Testis (tissue), 3 donors: ENCODE results near the gene DNAJC6. TPM values are rescaled to one million over a fixed set of nuclear protein-coding genes. Genes with fewer than 3 reads are reported as not detected.
A peak's percentile ranks its signal among the peaks of the same experiment; 100 is the strongest.

Source experiments
- DNase-seq: peaks from one replicate; pipeline ENCODE4 v3.0.0-alpha.2; 2019
- H3K27ac ChIP-seq, 2 donors: fragments of 200-600 bp; sonication (generic); one replicate each; pipeline ENCODE4 v1.5.1; 2019
- H3K27me3 ChIP-seq: fragments of 200-600 bp; sonication (generic); one replicate; pipeline ENCODE4 v1.5.1; 2019
- H3K36me3 ChIP-seq: fragments of 200-600 bp; sonication (generic); one replicate; pipeline ENCODE4 v1.5.1; 2017; ENCODE audit warnings: low read depth; ENCODE audit errors: missing control alignments
- H3K4me1 ChIP-seq: fragments of 200-600 bp; sonication (generic); one replicate; pipeline ENCODE4 v1.5.1; 2019
- H3K4me3 ChIP-seq, 2 donors: fragments of 200-600 bp; sonication (generic); one replicate each; pipeline ENCODE4 v1.5.1; 2017 to 2019
- H3K9me3 ChIP-seq: fragments of 200-600 bp; sonication (generic); one replicate; pipeline ENCODE4 v1.5.1; 2017
- POLR2A ChIP-seq: fragments of 450-650 bp; IDR thresholded peaks from one replicate; pipeline ENCODE4 v1.6.1; 2017; ENCODE audit warnings: antibody characterized with exemption, mild to moderate bottlenecking, moderate library complexity
- WGBS, 2 donors: methylation state at CpG; one replicate each; pipeline ENCODE4 v1.1.5; 2018; 5-methylcytosine and 5-hydroxymethylcytosine counted together
- intact Hi-C: fragments of 100-400 bp; cut with DNase I; formaldehyde crosslinking; loops from one replicate; pipeline ENCODE4 v1.15.1; 2023; ENCODE audit warnings: low total_unique reads
- polyA plus RNA-seq: library from polyadenylated mRNA; stranded (reverse); fragments of 350-450 nt; fragmentation: Illumina TruSeq; extraction: RNeasy Lipid Tissue Mini Kit (QIAGEN cat#74804); gene quantifications from one replicate; pipeline ENCODE4 v1.2.3, GENCODE V29; 2014; ENCODE audit warnings: low read depth, low replicate concordance; ENCODE audit not compliant: insufficient read depth
- total RNA-seq, 2 donors: library from RNA; depleted of rRNA; stranded (reverse); fragments of >200 nt; gene quantifications; one replicate each; pipeline ENCODE4 v1.2.3, GENCODE V29; 2016
- TF ChIP-seq, protein P1 (sequence below), 3 experiments: fragments of 450-650 bp in 2 of 3; fragments of 200-600 bp in 1 of 3; sonication (generic) in 1 of 3; IDR thresholded peaks; one replicate each; pipeline ENCODE4 v1.5.1; 2016 to 2019; ENCODE audit warnings: antibody characterized with exemption in 3 of 3, mild to moderate bottlenecking in 2 of 3, moderate library complexity in 1 of 3

Gene DNAJC6
- total and polyA plus RNA-seq, 3 donors from 2014 or later = 5.1 to 7.3 (median 5.2) TPM

DNA sequence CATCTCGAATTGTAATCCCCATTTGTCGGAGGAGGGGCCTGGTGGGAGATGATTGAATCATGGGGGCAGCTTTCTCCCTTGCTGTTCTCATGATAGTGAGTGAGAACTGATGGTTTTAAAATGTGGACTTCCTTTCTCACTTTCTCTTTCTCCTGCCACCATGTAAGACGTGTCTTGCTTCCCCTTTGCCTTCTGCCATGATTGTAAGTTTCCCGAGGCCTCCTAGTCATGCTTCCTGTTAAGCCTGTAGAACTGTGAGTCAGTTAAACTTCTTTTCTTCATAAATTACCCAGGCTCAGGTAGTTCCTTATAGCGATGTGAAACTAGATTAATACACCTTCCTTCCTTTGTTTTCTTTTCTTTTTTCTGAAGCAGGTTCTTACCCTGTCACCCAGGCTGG, 13.9 kb downstream of the DNAJC6 start:
- WGBS, 2 donors = 81 to 85% methylated on average over 5 of the region's 5 CpGs
- TF ChIP-seq, protein P1, sequence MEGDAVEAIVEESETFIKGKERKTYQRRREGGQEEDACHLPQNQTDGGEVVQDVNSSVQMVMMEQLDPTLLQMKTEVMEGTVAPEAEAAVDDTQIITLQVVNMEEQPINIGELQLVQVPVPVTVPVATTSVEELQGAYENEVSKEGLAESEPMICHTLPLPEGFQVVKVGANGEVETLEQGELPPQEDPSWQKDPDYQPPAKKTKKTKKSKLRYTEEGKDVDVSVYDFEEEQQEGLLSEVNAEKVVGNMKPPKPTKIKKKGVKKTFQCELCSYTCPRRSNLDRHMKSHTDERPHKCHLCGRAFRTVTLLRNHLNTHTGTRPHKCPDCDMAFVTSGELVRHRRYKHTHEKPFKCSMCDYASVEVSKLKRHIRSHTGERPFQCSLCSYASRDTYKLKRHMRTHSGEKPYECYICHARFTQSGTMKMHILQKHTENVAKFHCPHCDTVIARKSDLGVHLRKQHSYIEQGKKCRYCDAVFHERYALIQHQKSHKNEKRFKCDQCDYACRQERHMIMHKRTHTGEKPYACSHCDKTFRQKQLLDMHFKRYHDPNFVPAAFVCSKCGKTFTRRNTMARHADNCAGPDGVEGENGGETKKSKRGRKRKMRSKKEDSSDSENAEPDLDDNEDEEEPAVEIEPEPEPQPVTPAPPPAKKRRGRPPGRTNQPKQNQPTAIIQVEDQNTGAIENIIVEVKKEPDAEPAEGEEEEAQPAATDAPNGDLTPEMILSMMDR (IDR thresholded peaks at IDR 0.05) = no peak
- TF ChIP-seq POLR2A = no peak
- H3K4me1 ChIP-seq = no peaks in the 10 kb centered on the region
- H3K27ac ChIP-seq = no peak overlapping the region
- no peaks in the 10 kb centered on the region for H3K9me3 ChIP-seq
- H3K36me3 ChIP-seq = no peaks in the 10 kb centered on the region
- no peak for DNase-seq
- H3K27me3 ChIP-seq = no peaks in the 10 kb centered on the region
- H3K4me3 ChIP-seq = no peak overlapping the region
- intact Hi-C loops = no loop called here

DNA sequence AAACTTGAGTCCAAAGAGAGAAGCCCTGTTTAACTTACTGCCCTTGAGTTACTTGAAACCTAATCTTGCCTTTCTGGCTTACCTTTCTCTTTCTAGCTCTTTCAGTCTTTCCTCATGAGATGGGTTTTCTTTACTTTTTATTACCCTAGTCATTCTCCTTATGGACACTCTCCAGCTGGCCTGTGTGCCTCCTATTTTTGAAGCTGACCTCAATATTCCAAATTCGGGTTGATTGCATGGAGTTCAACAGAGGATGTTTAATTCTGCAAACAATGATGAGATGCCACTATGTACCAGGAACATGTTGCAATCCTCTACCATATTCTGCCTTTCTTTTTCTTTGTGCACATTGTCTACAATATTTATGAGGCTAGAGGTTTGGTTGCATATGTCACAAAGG, 20.7 kb downstream of the DNAJC6 start:
- intact Hi-C loops = no loop called here
- H3K4me3 ChIP-seq = no peak overlapping the region
- H3K27ac ChIP-seq = no peak overlapping the region
- H3K9me3 ChIP-seq = no peaks in the 10 kb centered on the region
- TF ChIP-seq, protein P1 (IDR thresholded peaks at IDR 0.05) = no peak
- no peak for TF ChIP-seq POLR2A
- H3K4me1 ChIP-seq = no peaks in the 10 kb centered on the region
- 18 to 73% methylated on average over 1 of the region's 1 CpG for WGBS, 2 donors
- no peaks in the 10 kb centered on the region for H3K27me3 ChIP-seq
- no peak for DNase-seq
- no peaks in the 10 kb centered on the region for H3K36me3 ChIP-seq

DNA sequence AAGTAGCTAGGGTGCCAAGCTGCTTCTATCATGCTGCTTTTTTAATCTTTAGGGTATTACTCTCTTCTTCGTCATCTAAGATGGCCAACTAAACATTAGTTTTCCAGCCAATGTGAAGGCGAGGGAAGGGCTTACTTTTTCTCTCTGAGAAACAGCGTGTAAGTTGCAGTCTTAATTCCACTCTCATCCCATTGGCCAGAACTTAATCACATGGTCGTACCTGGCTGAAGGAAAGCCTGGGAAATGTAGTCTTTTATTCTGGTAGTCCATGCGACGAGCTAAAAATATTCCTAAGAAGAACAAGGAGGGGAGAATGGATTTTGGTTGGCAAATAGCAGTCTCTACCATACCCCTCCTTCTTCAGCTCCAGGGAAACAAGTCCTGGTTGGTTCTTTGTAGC, 21.5 kb downstream of the DNAJC6 start:
- intact Hi-C loops = no loop called here
- 49 to 68% methylated on average over 6 of the region's 6 CpGs for WGBS, 2 donors

DNA sequence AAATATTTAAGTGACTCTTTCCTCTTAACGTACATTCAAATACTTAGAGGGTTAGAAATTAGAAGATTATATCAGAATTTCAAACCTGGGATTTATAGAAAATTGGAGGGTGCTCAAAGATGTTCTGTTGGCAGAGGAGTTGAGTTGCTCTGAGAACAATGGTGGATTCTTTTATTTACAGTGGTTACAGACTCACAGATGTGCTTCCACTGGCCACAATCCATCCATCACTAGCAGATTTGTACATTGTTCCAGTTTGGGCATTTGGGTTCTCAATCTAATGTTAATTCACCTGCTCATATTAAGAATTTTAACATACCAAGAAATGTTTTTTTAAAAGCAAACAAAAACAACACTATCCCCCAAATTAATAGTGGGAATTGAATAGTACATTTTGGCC, 23.5 kb downstream of the DNAJC6 start:
- WGBS, 2 donors = 73 to 74% methylated on average over 1 of the region's 1 CpG
- Histone ChIP-seq H3K4me1 (no peaks in the 10 kb centered on the region), H3K9me3 (no peaks in the 10 kb centered on the region), H3K36me3 (no peaks in the 10 kb centered on the region), H3K27me3 (no peaks in the 10 kb centered on the region), H3K27ac (no peak overlapping the region), H3K4me3 (no peak overlapping the region)
- DNase-seq = no peak
- intact Hi-C loops = no loop called here
- TF ChIP-seq, protein P1 (IDR thresholded peaks at IDR 0.05) = no peak
- TF ChIP-seq POLR2A = no peak

More for the DNA sequence above, 21.5 kb downstream of the DNAJC6 start:
- no peaks in the 10 kb centered on the region for H3K9me3 ChIP-seq
- H3K27ac ChIP-seq = no peak overlapping the region
- peak; percentile 22 for DNase-seq
- peak overlapping the region in 1 of 2 donors; percentile 24 for H3K4me3 ChIP-seq
- no peaks in the 10 kb centered on the region for H3K27me3 ChIP-seq
- no peak for TF ChIP-seq POLR2A
- TF ChIP-seq, protein P1 (IDR thresholded peaks at IDR 0.05) = no peak
- no peaks in the 10 kb centered on the region for H3K4me1 ChIP-seq
- H3K36me3 ChIP-seq = no peaks in the 10 kb centered on the region

DNA sequence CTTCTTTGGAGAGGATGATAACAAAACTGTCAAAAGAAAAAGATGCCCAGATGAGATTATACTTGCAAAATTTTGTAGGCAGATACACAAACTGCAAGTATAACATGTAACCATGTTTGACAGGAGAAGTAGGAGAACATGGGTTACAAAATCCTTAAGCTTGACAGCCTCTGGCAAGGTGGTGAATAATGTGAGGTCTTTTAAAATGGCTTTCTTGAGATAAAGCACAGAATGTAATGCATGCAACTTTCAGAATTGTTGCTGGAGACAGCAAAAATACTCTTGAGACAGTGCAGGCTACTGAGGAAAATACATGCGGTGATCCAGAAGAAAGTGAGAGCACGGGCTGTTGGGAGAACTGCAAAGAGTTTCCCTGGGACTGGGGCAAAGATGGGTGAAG, 24.7 kb downstream of the DNAJC6 start:
- intact Hi-C loops = no loop called here
- H3K27ac ChIP-seq = no peak overlapping the region
- 92% methylated on average over 2 of the region's 2 CpGs for WGBS, 2 donors
- TF ChIP-seq, protein P1 (IDR thresholded peaks at IDR 0.05) = no peak
- no peak for TF ChIP-seq POLR2A
- H3K4me1 ChIP-seq = no peaks in the 10 kb centered on the region
- no peaks in the 10 kb centered on the region for H3K36me3 ChIP-seq
- no peaks in the 10 kb centered on the region for H3K27me3 ChIP-seq
- DNase-seq = no peak
- no peaks in the 10 kb centered on the region for H3K9me3 ChIP-seq
- H3K4me3 ChIP-seq = no peak overlapping the region
